ENCODE measurements around the gene FAM131C.

Gene FAM131C

DNA sequence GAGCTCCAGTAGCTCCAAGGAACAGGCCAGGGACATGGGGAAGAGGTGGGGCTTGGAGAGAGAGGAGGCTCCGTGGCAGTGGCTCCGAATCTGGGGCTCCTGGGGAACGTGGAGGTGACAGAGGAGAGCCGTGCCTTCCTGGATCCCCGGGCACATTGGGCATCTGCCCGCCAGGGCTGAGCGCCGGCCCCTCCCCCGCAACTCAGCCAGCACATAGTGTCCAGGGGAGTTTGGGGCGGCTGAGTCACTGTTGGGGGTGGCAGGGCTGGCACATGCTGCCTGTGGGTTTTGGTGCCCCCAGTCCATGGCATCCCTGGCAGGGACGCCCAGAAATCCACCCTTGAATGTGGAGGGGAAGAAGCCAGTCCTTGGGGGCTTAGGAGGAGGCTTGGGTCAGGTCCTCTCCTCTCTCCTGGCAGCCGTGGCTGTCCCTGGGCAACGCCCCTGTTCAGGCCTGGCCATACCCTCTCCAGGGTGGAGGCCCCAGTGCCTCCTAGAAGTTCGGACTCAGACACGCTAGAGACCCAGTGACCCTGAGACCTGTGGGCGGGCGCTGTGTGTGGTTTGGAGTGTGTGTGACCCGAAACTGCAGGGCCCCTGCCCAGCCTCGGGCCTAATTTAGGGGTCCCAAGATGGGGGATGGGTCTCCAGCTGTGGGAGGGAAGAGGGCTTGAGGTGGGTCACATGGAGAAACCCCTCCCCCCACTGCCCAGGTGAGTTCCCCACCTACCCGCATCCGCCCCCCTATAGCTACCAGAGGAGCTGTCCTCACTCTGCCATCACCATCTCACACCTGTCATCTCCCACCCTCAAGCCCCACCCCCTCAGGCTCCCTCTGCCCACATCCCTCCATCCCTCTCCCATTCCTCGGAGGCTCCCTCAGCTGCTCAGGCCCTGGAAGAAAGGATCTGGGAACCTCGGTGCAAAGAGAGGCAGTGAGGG lies 57.2 kb downstream of the FAM131C start:
- DNase-seq (ENCODE audit: low read depth), result no peak

DNA sequence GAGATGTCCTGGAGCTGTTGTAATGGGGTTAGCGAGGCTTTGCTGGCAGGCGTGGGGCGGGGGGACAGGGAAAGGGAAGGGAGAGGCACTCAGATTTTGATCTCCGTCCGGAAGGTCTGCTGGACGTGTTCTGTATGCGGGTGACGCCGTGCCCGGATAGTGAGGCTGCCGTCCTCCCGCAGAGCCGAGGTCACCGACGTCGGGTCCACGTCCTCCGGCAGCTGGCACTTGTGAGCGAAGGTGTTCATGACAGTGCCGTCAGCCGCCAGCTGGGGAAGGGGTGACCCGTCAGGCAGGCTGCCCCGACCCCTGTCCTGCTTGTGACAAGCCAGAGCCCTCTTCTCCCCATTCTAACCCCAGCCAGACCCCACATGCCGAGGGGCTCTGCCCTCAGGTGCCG lies 58.0 kb downstream of the FAM131C start:
- no peak for DNase-seq (ENCODE audit: low read depth)

DNA sequence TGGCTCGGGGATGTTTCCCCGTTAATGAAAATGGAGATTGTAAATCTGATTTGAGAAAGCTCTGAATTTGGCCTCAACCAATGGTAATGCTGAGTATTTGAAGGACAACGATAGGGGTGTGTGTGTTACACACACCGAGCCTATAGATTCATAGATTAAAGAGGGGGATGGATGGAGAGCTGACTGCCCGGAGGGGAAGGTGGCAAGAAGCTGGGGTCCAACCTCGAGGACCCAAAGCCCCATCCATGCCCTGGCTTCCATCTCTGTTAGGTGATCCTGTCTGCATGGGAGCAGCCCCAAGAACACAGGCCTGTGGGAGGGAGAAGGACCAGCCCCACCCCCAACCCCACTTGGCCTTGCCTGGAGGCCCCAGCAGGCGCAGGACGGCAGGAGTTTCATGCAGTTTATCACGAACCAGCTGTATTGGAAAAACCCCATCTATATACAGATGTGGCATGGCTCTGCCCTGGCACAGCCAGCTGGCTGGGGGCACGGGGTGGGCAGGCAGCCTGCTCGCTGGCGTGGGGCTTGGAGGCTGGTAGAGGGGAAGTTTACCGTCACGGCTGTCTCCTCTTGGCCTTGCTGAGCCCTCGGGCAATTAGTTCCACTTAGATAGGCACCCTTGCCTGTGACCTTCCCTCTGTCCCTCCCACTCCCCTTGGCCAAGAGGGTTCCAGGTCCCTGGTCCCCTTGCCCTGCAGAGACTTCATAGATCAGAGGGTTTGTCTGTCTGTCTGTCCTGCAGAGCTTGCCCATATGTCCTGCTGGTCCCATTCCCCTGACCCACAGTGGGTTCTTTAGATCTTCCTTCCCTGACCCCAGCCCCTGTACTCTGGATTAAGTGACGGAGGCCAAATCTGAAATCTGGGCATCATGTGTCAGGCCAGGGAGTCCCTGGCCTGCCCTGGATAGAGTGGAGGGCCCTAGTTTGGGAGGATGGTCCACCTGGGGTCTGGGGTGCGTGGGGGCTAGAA lies 58.7 kb downstream of the FAM131C start:
- no peak for DNase-seq (ENCODE audit: low read depth)

GRCh38 chr1:16013908-16014258 lies 59.6 kb downstream of the FAM131C start:
- DNase-seq (ENCODE audit: low read depth), result no peak

- peak; percentile 18 for DNase-seq (ENCODE audit: low read depth)
Observed at GRCh38 chr1:16013220-16013907, 60.1 kb downstream of the FAM131C start.

DNA sequence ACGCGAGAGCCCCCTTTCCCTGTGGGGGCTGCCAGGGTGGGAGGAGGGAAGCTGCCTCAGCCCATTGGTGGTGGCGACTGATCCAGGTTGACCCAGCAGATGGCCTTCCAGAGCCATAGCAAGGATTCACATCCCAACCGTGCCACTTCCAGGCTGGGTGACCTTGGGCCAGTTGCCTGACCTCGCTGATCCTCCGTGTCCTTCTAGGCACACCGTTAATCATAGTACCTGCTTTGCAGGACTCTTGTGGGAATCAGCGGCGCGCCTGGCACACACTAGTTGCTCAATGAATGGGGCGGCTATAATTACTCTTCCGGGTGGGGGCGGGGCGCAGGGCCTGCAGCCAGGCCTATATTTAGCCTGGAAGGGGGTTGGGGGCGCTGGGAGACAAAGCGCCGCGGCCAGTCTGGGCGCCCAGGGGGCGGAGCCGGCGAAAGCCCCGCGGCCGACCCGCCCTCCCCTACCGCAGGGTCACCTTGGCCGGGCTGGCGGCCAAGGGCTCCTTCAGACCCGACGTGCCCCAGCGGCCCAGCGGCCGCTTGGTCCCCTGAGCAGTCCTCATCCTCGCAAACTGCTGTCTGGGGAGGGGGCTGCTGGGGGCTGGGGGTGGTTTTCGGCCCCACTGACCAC lies 60.7 kb downstream of the FAM131C start:
- DNase-seq (ENCODE audit: low read depth), result no peak

DNA sequence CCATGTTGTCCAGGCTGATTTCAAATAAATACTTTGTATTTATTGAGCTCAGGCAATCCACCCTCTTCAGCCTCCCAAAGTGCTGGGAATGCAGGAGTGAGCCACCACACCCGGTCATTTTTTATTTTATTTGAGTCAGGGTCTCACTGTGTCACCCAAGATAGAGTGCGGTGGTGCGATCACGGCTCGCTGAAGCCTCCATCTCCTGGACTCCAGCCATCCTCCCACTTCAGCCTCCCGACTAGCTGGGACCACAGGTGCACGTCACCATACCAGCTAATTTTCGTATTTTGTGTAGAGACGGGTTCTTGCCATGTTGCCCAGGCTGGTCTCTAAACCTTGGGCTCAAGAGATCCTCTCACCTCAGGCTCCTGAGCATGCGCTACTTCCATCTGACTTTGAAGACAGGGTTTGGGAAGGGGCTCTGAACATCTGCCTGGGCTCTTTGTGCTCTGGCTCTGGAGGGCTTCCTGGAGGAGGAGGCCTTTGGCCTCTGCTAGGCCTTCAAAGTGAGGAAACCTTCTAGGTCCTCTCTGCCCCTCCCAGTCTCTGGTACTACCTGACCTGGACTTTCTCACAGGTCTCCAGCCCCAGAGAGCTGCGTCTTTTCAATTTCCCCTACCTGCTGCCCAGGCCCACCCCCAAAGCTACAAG lies 61.4 kb downstream of the FAM131C start:
- no peak for DNase-seq (ENCODE audit: low read depth)

GRCh38 chr1:16010837-16011236 lies 62.6 kb downstream of the FAM131C start:
- no peak for DNase-seq (ENCODE audit: low read depth)

- DNase-seq (ENCODE audit: low read depth), result no peak
Observed at GRCh38 chr1:16009678-16010077, 63.8 kb downstream of the FAM131C start.

DNA sequence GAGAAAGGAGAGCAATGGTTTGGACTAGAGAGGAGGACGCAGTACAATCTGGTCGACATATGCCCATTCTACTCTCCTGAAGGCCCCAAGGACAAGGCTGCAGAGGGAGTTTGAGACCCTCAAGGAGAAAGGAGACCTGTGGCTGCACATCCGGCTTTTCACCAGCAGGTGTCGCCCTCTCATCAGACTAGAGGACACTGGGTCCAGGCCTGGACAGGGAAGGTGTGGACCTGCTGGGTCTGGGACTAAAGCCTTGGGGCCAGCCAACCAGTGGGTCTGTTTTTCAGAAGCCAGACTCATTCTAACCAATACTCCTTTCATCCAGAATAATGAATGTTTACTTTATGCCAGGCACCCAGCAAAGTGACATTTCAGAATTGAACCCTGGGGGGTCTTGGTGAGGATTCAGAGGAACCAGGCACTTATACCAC lies 64.4 kb downstream of the FAM131C start:
- DNase-seq (ENCODE audit: low read depth), result peak; percentile 59

All from activated T-helper 9 cell treated with anti-CD3 and anti-CD28 coated beads, Interleukin-2, amount 50 U/mL, for 16 hours (primary cell).